T47D (cell line): ENCODE measurements around the gene LAIR2.
A peak's percentile ranks its signal among the peaks of the same experiment; 100 is the strongest.

Source experiments
- DNase-seq, 2 experiments: peaks; one replicate each; pipeline versions ENCODE4 v3.0.0 to v3.0.0-alpha.2; 2011 to 2012; ENCODE audit warnings: low read depth in 1 of 2, low spot score in 1 of 2
- JUND ChIP-seq: IDR thresholded peaks from 2 replicates; pipeline ENCODE4 v1.6.1; 2012; ENCODE audit warnings: low read depth
- in situ Hi-C: cut with HindIII; loops from 2 replicates; pipeline ENCODE4 v1.10.0; 2016; ENCODE audit warnings: low sequenced_read_pairs, low pct_unique_long_range_greater_than_20kb

The LAIR2 gene

GRCh38 chr19:54470276-54470887, 32.2 kb upstream of the LAIR2 start:
- no peak for TF ChIP-seq JUND
- no peak for DNase-seq
- in situ Hi-C loops: no loop called here

GRCh38 chr19:54470991-54471782, 31.4 kb upstream of the LAIR2 start:
- no peak for TF ChIP-seq JUND
- peak; percentile 28 to 38 for DNase-seq
- in situ Hi-C loops: no loop called here

- no peak for TF ChIP-seq JUND
- no peak for DNase-seq
- in situ Hi-C loops: no loop called here
Observed at GRCh38 chr19:54473071-54473891, 29.4 kb upstream of the LAIR2 start, which contains the start of gene CDC42EP5. Gene CDC42EP5, minus strand, starts transcription at chr19:54473296. Its CDS starts 7,749 bp downstream, at chr19:54465547.

- in situ Hi-C loops: no loop called here
- DNase-seq: no peak
- no peak for TF ChIP-seq JUND
Observed at GRCh38 chr19:54473892-54474372, 28.7 kb upstream of the LAIR2 start.

- in situ Hi-C loops: no loop called here
- no peak for TF ChIP-seq JUND
- no peak for DNase-seq
Observed at GRCh38 chr19:54475706-54476105, 26.9 kb upstream of the LAIR2 start.

- DNase-seq: no peak
- no peak for TF ChIP-seq JUND
- in situ Hi-C loops: no loop called here
Observed at GRCh38 chr19:54477650-54478049, 25.0 kb upstream of the LAIR2 start.

GRCh38 chr19:54478677-54479266, 23.9 kb upstream of the LAIR2 start:
- in situ Hi-C loops: no loop called here
- peak in 1 of 2 experiments; percentile 56 for DNase-seq
- TF ChIP-seq JUND: no peak

GRCh38 chr19:54480051-54480450, 22.6 kb upstream of the LAIR2 start:
- TF ChIP-seq JUND: no peak
- in situ Hi-C loops: no loop called here
- DNase-seq: no peak

- TF ChIP-seq JUND: no peak
- peak in 1 of 2 experiments; percentile 51 for DNase-seq
- in situ Hi-C loops: no loop called here
Observed at GRCh38 chr19:54481326-54481930, 21.2 kb upstream of the LAIR2 start.

GRCh38 chr19:54482889-54483288, 19.7 kb upstream of the LAIR2 start:
- DNase-seq: no peak
- in situ Hi-C loops: no loop called here
- TF ChIP-seq JUND: no peak

- no peak for TF ChIP-seq JUND
- no peak for DNase-seq
- in situ Hi-C loops: no loop called here
Observed at GRCh38 chr19:54484451-54484850, 18.2 kb upstream of the LAIR2 start.

- TF ChIP-seq JUND: no peak
- in situ Hi-C loops: no loop called here
- no peak for DNase-seq
Observed at GRCh38 chr19:54485851-54486250, 16.8 kb upstream of the LAIR2 start.
